Measurements from ENCODE around the gene JMY.

JMY gene

GRCh38 chr5:79287907-79288306, 52.0 kb downstream of the JMY start:
- no peak for FAIRE-seq
- no peak for DNase-seq (ENCODE audit: insufficient read length, low spot score)
- no peak for TF ChIP-seq POLR2A (IDR thresholded peaks at IDR 0.05; ENCODE audit: low read depth, low read length)

DNA sequence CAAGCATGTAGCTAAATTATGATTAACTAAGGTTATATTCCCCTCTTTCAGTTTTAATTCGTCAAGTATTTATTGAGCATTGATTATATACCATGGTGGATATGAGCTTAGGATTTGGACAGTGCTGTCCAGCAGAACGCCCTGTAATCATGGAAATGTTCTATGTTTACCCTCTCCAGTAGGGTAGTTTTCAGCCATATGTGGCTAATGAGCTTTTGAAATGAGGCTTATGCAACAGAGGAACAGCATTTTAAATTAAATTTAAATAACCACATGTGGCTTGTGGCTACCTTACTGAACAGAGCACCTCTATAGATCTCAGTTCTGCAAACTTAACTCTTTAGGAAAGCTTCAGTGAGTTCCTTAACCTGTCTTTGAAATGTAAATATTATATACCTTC, 59.1 kb downstream of the JMY start:
- DNase-seq (ENCODE audit: insufficient read length, low spot score), result no peak
- TF ChIP-seq POLR2A (IDR thresholded peaks at IDR 0.05; ENCODE audit: low read depth, low read length), result no peak
- no peak for FAIRE-seq

GRCh38 chr5:79297661-79298060, 61.7 kb downstream of the JMY start:
- TF ChIP-seq POLR2A (IDR thresholded peaks at IDR 0.05; ENCODE audit: low read depth, low read length), result no peak
- FAIRE-seq, result no peak
- DNase-seq (ENCODE audit: insufficient read length, low spot score), result no peak

GRCh38 chr5:79301046-79301712, 65.2 kb downstream of the JMY start:
- FAIRE-seq (no peak), DNase-seq (ENCODE audit: insufficient read length, low spot score) (no peak)
- no peak for TF ChIP-seq POLR2A (IDR thresholded peaks at IDR 0.05; ENCODE audit: low read depth, low read length)

- DNase-seq (ENCODE audit: insufficient read length, low spot score) (no peak), FAIRE-seq (no peak)
- TF ChIP-seq POLR2A (IDR thresholded peaks at IDR 0.05; ENCODE audit: low read depth, low read length), result no peak
Measured at GRCh38 chr5:79302454-79302853, 66.5 kb downstream of the JMY start.

DNA sequence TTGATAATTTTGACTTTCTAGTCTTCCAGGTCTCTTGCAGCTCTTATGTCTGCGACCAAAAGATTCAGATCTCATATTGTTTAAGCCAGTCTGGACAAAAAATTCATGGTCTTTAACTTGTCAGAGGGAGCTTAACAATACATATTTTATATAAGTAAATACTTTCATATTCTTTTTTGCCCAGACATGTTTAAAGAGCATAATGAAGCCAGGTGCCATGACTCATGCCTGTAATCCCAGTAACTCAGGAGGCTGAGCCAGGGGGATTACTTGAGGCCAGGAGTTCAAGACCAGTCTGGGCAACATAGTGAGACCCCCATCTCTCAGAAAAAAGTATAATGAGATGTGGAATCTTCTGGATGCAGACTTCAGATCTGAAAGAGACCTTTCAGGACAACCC, 69.8 kb downstream of the JMY start:
- FAIRE-seq (no peak), DNase-seq (ENCODE audit: insufficient read length, low spot score) (no peak)
- TF ChIP-seq POLR2A (IDR thresholded peaks at IDR 0.05; ENCODE audit: low read depth, low read length), result no peak

- no peak for TF ChIP-seq POLR2A (IDR thresholded peaks at IDR 0.05; ENCODE audit: low read depth, low read length)
- peak; percentile 44 for DNase-seq (ENCODE audit: insufficient read length, low spot score)
- peak; percentile 99 for FAIRE-seq
Measured at GRCh38 chr5:79318935-79319614, 83.1 kb downstream of the JMY start.

GRCh38 chr5:79329453-79329852, 93.5 kb downstream of the JMY start:
- no peak for FAIRE-seq
- no peak for TF ChIP-seq POLR2A (IDR thresholded peaks at IDR 0.05; ENCODE audit: low read depth, low read length)
- DNase-seq (ENCODE audit: insufficient read length, low spot score), result no peak

GRCh38 chr5:79330071-79330470, 94.1 kb downstream of the JMY start:
- no peak for FAIRE-seq
- no peak for DNase-seq (ENCODE audit: insufficient read length, low spot score)
- no peak for TF ChIP-seq POLR2A (IDR thresholded peaks at IDR 0.05; ENCODE audit: low read depth, low read length)

- FAIRE-seq (no peak), DNase-seq (ENCODE audit: insufficient read length, low spot score) (no peak)
- no peak for TF ChIP-seq POLR2A (IDR thresholded peaks at IDR 0.05; ENCODE audit: low read depth, low read length)
Measured at GRCh38 chr5:79333852-79334557, 98.1 kb downstream of the JMY start.

DNA sequence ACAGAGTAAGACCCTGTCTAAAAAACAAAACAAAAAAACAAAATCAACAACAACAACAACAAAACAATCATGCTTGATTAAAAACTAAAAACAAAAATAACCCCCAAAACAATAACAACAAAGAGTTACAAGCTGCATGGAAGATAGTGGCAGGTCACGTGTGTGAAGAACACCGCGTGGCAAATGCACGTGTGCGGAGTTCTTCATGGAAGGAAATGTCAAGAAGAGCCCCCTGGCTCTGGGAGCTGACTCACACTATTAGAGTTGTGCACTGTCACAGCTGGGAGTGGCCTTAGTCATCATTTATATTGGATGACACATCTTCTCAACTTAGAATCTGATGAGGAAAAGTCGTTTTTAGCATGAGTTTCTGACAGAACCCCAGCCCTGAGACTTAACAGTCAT, 110.5 kb downstream of the JMY start:
- DNase-seq (ENCODE audit: insufficient read length, low spot score) (peak; percentile 58), FAIRE-seq (no peak)
- TF ChIP-seq POLR2A (IDR thresholded peaks at IDR 0.05; ENCODE audit: low read depth, low read length), result no peak

DNA sequence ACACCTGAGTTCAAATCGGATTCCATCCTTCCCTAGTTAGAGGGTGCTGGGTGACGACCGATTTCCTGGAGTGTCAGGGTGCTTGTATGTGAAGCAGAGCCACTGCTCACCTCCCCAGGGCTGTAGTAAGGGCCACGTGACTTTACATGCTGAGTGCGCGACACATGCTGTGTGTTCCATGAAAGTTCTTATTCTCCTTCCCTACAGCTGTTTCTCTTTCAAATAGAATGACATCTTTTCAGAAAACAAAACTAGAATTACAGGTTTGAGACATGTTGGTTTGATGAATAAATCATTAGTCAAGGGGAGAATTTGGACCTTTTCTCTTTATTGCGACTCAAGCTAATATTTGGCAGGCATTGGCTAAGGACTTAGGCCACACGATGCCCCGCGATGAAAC, 113.1 kb downstream of the JMY start:
- DNase-seq (ENCODE audit: insufficient read length, low spot score), result no peak
- no peak for FAIRE-seq
- TF ChIP-seq POLR2A (IDR thresholded peaks at IDR 0.05; ENCODE audit: low read depth, low read length), result no peak

- FAIRE-seq, result no peak
- TF ChIP-seq POLR2A (IDR thresholded peaks at IDR 0.05; ENCODE audit: low read depth, low read length), result no peak
- no peak for DNase-seq (ENCODE audit: insufficient read length, low spot score)
Measured at GRCh38 chr5:79349881-79350280, 114.0 kb downstream of the JMY start.

- no peak for TF ChIP-seq POLR2A (IDR thresholded peaks at IDR 0.05; ENCODE audit: low read depth, low read length)
- DNase-seq (ENCODE audit: insufficient read length, low spot score), result no peak
- no peak for FAIRE-seq
Measured at GRCh38 chr5:79357398-79357797, 121.5 kb downstream of the JMY start.

All from H54 (cell line).